ENCODE results near the gene SDK2. TPM values are rescaled to one million over a fixed set of nuclear protein-coding genes. Genes with fewer than 3 reads are reported as not detected.

SDK2 gene
- total and polyA plus RNA-seq, 2 donors = 0.66 to 0.87 TPM

DNA sequence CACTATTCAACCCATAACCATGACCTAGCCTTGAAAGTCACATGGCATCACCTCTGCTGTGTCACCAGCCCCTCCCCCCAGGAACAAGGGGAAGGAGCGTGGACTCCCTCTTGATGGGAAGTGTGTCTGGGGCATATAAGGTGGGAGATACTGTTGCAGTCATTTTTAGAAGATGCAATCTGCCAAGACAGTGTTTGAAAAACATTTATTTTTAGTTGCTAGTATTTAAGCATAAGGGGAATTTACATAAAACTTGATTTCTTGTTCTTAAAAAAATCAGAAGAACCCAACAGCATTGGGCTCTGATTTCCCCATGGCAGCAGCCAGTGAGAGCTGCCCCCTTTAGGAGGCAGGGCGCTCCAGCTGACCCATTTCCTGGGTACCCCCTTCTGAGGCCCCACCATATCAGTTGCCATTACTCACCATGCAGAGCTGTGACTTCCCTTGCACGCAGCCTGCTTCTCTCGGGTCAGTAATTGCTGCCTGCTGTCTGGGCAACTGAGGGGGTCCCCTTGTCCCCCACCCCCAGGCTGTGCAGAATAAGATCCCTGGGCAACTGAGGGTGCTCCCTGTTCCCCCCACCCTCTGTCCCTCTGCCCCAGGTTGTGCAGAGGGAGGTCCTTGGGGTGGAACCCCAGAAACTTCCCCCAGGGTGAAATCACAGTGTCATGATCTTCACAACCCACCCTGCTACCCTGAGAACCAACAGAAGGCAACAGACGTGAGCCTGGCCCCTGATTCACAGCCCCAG is 320.7 kb downstream of the SDK2 start:
- no peak for DNase-seq (ENCODE audit: low read depth in 6 of 9, low spot score in 9 of 9)
- 66% methylated on average over 5 of the region's 5 CpGs for WGBS
- H3K4me3 ChIP-seq (ENCODE audit: low read length in 2 of 2) = no peak overlapping the region
- H3K9me3 ChIP-seq (ENCODE audit: control insufficient read depth in 2 of 2, insufficient read depth in 1 of 2, low read length in 1 of 2) = no peaks in the 10 kb centered on the region
- H3K27ac ChIP-seq (ENCODE audit: low read depth in 1 of 2, low read length in 1 of 2) = peak overlapping the region; percentile 12 to 64
- no peaks in the 10 kb centered on the region for H3K36me3 ChIP-seq (ENCODE audit: control insufficient read depth in 2 of 2, insufficient read depth in 2 of 2, low read length in 1 of 2)
- H3K4me1 ChIP-seq (ENCODE audit: control insufficient read depth in 2 of 2, insufficient read depth in 2 of 2, low read length in 2 of 2) = peaks cover 0 to 12% of the 10 kb centered on the region in 2 donors
- peaks cover 0 to 12% of the 10 kb centered on the region in 2 donors for H3K27me3 ChIP-seq (ENCODE audit: control insufficient read depth in 2 of 2, insufficient read depth in 1 of 2, low read length in 1 of 2)

DNA sequence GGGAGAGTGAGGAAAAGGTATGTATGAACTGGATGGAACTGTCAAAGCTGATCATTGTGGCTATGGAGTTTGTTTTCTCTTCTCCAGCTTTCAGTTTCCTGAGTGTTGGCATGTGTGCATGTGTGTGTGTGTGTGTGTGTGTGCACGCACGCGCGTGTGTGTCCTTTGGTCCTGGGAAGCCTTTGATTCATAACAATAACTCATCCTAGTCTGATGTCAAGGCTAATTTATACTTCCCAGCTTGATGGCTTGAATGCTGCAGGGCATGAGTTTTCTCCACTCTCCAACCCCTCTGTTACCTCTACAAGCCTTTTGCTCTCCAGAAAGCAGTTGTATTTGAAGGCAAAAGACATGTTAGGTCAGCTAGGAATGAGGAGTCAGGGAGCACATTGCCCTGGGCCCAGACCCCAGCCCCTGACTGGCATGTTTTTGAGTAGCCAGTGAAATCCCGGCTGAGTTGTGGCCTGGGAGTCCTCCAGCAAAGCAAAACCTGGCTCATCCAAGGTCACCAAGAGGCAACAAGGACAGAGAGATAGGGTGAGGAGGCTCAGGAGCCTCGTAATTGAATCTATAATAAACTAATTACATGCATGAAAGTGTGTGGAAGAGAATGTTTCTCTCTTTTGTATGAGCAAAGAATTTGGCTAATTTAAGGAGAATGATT is 323.5 kb downstream of the SDK2 start:
- H3K9me3 ChIP-seq (ENCODE audit: control insufficient read depth in 2 of 2, insufficient read depth in 1 of 2, low read length in 1 of 2) = no peaks in the 10 kb centered on the region
- H3K4me1 ChIP-seq (ENCODE audit: control insufficient read depth in 2 of 2, insufficient read depth in 2 of 2, low read length in 2 of 2) = peaks cover 0 to 27% of the 10 kb centered on the region in 2 donors
- H3K27ac ChIP-seq (ENCODE audit: low read depth in 1 of 2, low read length in 1 of 2) = no peak overlapping the region
- no peak overlapping the region for H3K4me3 ChIP-seq (ENCODE audit: low read length in 2 of 2)
- H3K27me3 ChIP-seq (ENCODE audit: control insufficient read depth in 2 of 2, insufficient read depth in 1 of 2, low read length in 1 of 2) = peaks cover 0 to 12% of the 10 kb centered on the region in 2 donors
- no peaks in the 10 kb centered on the region for H3K36me3 ChIP-seq (ENCODE audit: control insufficient read depth in 2 of 2, insufficient read depth in 2 of 2, low read length in 1 of 2)
- no peak for DNase-seq (ENCODE audit: low read depth in 6 of 9, low spot score in 9 of 9)
- 90% methylated on average over 6 of the region's 6 CpGs for WGBS

DNA sequence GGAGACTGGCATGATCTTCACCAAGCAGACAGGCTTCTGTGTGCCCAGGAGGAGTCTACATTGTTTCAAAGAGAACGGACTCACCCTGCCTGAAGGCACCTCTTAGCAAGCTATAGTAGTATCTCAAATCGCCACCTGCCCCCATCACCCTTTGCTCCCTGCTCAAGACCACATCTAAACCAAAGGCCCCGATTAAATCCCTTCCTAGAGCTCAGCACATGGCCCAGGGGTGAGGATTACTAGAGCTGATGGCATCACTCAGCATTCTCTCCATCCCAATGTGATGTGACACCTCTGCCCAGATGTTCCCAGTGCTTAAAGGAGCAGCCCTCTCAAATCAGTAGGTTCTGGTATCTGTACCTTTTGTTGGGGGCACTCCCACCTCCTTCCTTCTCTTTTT is 324.5 kb downstream of the SDK2 start:
- H3K9me3 ChIP-seq (ENCODE audit: control insufficient read depth in 2 of 2, insufficient read depth in 1 of 2, low read length in 1 of 2) = no peaks in the 10 kb centered on the region
- H3K36me3 ChIP-seq (ENCODE audit: control insufficient read depth in 2 of 2, insufficient read depth in 2 of 2, low read length in 1 of 2) = no peaks in the 10 kb centered on the region
- H3K27ac ChIP-seq (ENCODE audit: low read depth in 1 of 2, low read length in 1 of 2) = no peak overlapping the region
- peaks cover 0 to 27% of the 10 kb centered on the region in 2 donors for H3K4me1 ChIP-seq (ENCODE audit: control insufficient read depth in 2 of 2, insufficient read depth in 2 of 2, low read length in 2 of 2)
- no peak for DNase-seq (ENCODE audit: low read depth in 6 of 9, low spot score in 9 of 9)
- WGBS = 91% methylated on average over 3 of the region's 3 CpGs
- no peak overlapping the region for H3K4me3 ChIP-seq (ENCODE audit: low read length in 2 of 2)
- H3K27me3 ChIP-seq (ENCODE audit: control insufficient read depth in 2 of 2, insufficient read depth in 1 of 2, low read length in 1 of 2) = peaks cover 0 to 6% of the 10 kb centered on the region in 2 donors

DNA sequence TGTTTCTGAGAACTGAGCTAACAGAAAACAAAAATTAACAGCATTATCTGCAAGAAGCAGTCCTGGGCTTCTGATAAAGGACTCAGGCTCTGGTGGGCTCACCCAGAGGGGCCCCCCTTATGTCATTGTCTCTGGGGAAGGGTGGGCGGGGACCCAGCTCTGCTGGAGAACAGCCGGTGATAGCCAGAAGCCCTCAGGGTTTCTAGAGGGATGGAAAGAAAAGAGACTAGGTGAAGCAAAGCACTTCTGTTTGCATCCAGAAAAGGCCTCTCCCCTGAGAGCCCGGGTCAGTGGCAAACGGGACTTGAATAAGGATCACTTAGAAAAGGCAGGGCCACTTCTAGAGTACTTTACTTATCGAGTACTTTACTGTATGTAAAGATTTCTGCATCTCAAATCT is 325.4 kb downstream of the SDK2 start:
- Histone ChIP-seq H3K27me3 (ENCODE audit: control insufficient read depth in 2 of 2, insufficient read depth in 1 of 2, low read length in 1 of 2) (peaks cover 0 to 4% of the 10 kb centered on the region in 2 donors), H3K4me1 (ENCODE audit: control insufficient read depth in 2 of 2, insufficient read depth in 2 of 2, low read length in 2 of 2) (peaks cover 0 to 21% of the 10 kb centered on the region in 2 donors), H3K9me3 (ENCODE audit: control insufficient read depth in 2 of 2, insufficient read depth in 1 of 2, low read length in 1 of 2) (no peaks in the 10 kb centered on the region), H3K27ac (ENCODE audit: low read depth in 1 of 2, low read length in 1 of 2) (no peak overlapping the region), H3K4me3 (ENCODE audit: low read length in 2 of 2) (no peak overlapping the region), H3K36me3 (ENCODE audit: control insufficient read depth in 2 of 2, insufficient read depth in 2 of 2, low read length in 1 of 2) (no peaks in the 10 kb centered on the region)
- WGBS = 84% methylated on average over 5 of the region's 5 CpGs
- DNase-seq (ENCODE audit: low read depth in 6 of 9, low spot score in 9 of 9) = no peak

DNA sequence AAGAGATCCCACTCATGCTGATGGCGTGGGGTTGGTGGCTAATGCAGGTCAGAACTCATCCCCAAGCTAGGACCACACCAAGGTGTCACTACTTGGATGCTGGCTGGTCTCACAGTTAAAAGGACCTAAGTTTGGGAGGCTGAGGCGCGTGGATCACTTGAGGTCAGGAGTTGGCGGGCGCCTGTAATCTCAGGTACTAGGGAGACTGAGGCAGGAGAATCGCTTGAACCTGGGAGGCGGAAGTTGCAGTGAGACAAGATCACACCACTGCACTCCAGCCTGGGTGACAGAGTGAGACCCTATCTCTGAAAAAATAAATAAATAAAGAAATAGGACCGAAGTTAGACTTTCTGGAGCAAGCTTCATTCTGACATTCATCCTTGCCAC is 325.8 kb downstream of the SDK2 start:
- peak overlapping the region; percentile 64 to 73 for H3K27ac ChIP-seq (ENCODE audit: low read depth in 1 of 2, low read length in 1 of 2)
- H3K4me1 ChIP-seq (ENCODE audit: control insufficient read depth in 2 of 2, insufficient read depth in 2 of 2, low read length in 2 of 2) = peaks cover 0 to 17% of the 10 kb centered on the region in 2 donors
- no peaks in the 10 kb centered on the region for H3K36me3 ChIP-seq (ENCODE audit: control insufficient read depth in 2 of 2, insufficient read depth in 2 of 2, low read length in 1 of 2)
- DNase-seq (ENCODE audit: low read depth in 6 of 9, low spot score in 9 of 9) = no peak
- H3K9me3 ChIP-seq (ENCODE audit: control insufficient read depth in 2 of 2, insufficient read depth in 1 of 2, low read length in 1 of 2) = no peaks in the 10 kb centered on the region
- H3K4me3 ChIP-seq (ENCODE audit: low read length in 2 of 2) = no peak overlapping the region
- WGBS = 98% methylated on average over 8 of the region's 8 CpGs
- H3K27me3 ChIP-seq (ENCODE audit: control insufficient read depth in 2 of 2, insufficient read depth in 1 of 2, low read length in 1 of 2) = peaks cover 0 to 2% of the 10 kb centered on the region in 2 donors

DNA sequence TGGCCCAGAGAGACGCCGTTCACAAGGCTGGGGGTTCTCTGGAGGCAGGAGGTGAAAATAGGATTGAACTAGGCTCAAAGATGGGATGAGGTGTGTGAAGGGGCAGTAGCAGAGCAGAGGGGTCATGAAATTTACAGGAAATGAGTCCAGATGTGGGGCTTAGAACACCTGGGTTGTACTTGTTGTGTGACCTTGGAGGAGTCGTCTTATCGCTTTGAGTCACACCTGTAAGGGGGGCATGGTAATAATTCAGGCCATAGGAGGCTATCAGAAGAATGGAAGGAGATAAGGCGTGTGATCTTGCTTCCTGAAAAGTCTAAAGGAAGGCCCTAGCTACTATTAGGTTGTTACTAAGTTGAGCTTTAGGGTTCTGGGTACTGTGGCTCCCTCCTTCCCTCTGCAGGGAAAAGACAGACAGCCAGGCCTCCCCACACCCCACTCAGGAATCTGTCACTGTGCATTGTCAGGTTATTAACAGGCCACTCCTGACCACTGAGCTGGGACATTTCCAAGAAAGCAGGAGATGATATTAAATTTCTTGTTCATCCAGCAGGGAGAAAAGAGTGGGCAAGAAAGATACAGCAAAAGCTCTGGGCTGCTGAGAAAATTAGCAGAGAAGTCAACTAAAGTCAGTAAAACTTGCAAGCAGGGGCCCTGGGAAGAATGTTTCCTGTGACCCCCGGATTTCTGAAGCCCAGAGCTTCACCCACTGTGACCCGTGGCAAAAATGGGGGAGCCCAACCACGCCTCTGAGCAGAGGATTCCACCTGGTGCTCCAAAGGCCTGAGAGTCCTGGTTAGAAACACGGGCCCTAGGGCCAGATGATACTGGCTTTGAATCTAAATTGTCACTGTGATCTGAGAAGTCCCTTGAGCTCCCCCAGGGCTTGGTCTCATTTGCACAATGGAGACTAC is 326.5 kb downstream of the SDK2 start:
- Histone ChIP-seq H3K27ac (ENCODE audit: low read depth in 1 of 2, low read length in 1 of 2) (peak overlapping the region; percentile 64 to 73), H3K27me3 (ENCODE audit: control insufficient read depth in 2 of 2, insufficient read depth in 1 of 2, low read length in 1 of 2) (peaks cover 0 to 4% of the 10 kb centered on the region in 2 donors), H3K36me3 (ENCODE audit: control insufficient read depth in 2 of 2, insufficient read depth in 2 of 2, low read length in 1 of 2) (no peaks in the 10 kb centered on the region), H3K4me3 (ENCODE audit: low read length in 2 of 2) (no peak overlapping the region), H3K4me1 (ENCODE audit: control insufficient read depth in 2 of 2, insufficient read depth in 2 of 2, low read length in 2 of 2) (peaks cover 0 to 17% of the 10 kb centered on the region in 2 donors), H3K9me3 (ENCODE audit: control insufficient read depth in 2 of 2, insufficient read depth in 1 of 2, low read length in 1 of 2) (no peaks in the 10 kb centered on the region)
- DNase-seq (ENCODE audit: low read depth in 6 of 9, low spot score in 9 of 9) = no peak
- WGBS = 91% methylated on average over 9 of the region's 9 CpGs

DNA sequence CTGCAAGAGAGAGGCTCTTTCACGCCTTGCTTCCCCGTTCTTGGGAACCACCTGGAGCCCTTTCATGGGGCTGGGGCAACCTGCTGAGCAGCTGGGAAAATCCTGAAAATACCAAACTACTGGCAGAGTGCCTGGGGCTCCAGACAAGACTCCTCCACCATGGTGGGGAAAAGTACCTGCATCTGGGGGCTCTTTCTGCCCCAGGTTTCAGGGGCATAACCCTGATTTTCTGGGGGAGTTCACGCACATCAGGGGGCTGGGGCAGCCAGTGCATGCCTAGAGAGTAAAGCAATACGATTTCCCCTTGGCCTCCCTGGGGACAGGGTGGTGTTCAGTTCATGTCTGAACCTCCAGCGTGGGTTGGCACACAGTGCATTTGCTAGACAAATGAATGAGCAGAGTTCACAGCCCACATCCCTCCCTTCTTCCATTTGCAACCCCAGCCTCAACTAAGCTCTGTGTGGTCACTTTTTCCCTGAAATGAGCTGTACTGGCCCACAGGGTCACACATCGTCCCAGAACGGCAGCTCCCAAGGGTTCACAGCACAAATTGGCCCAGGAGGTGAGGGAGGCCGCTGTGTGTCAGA is 327.2 kb downstream of the SDK2 start:
- no peaks in the 10 kb centered on the region for H3K9me3 ChIP-seq (ENCODE audit: control insufficient read depth in 2 of 2, insufficient read depth in 1 of 2, low read length in 1 of 2)
- DNase-seq (ENCODE audit: low read depth in 6 of 9, low spot score in 9 of 9) = no peak
- H3K36me3 ChIP-seq (ENCODE audit: control insufficient read depth in 2 of 2, insufficient read depth in 2 of 2, low read length in 1 of 2) = no peaks in the 10 kb centered on the region
- no peak overlapping the region for H3K4me3 ChIP-seq (ENCODE audit: low read length in 2 of 2)
- WGBS = 79% methylated on average over 8 of the region's 8 CpGs
- H3K4me1 ChIP-seq (ENCODE audit: control insufficient read depth in 2 of 2, insufficient read depth in 2 of 2, low read length in 2 of 2) = peaks cover 0 to 23% of the 10 kb centered on the region in 2 donors
- peak overlapping the region in 1 of 2 donors; percentile 73 for H3K27ac ChIP-seq (ENCODE audit: low read depth in 1 of 2, low read length in 1 of 2)
- peaks cover 0 to 12% of the 10 kb centered on the region in 2 donors for H3K27me3 ChIP-seq (ENCODE audit: control insufficient read depth in 2 of 2, insufficient read depth in 1 of 2, low read length in 1 of 2)

DNA sequence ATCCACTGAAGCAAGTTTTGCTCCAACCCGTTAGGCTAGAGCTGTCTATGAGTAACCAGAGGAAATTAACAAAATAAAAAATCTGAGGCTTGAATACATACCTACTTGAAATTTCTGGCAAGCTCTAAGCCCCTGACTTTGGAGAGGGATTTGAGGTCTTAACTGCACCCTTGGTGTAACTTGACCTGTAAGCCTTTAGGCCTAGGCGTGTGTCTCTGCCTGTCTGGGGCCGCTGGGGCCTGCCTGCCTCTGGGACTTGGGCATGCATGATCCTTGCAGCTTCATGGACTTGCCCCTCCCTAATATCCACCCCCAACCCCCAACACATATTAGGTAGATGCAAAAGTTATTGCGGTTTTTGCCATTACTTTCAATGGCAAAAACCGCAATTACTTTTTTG is 328.8 kb downstream of the SDK2 start:
- peaks cover 2 to 31% of the 10 kb centered on the region in 2 donors for H3K4me1 ChIP-seq (ENCODE audit: control insufficient read depth in 2 of 2, insufficient read depth in 2 of 2, low read length in 2 of 2)

More for the DNA sequence above, 328.8 kb downstream of the SDK2 start:
- Histone ChIP-seq H3K36me3 (ENCODE audit: control insufficient read depth in 2 of 2, insufficient read depth in 2 of 2, low read length in 1 of 2) (no peaks in the 10 kb centered on the region), H3K9me3 (ENCODE audit: control insufficient read depth in 2 of 2, insufficient read depth in 1 of 2, low read length in 1 of 2) (no peaks in the 10 kb centered on the region), H3K27ac (ENCODE audit: low read depth in 1 of 2, low read length in 1 of 2) (peak overlapping the region in 1 of 2 donors; percentile 61), H3K27me3 (ENCODE audit: control insufficient read depth in 2 of 2, insufficient read depth in 1 of 2, low read length in 1 of 2) (peaks cover 0 to 26% of the 10 kb centered on the region in 2 donors), H3K4me3 (ENCODE audit: low read length in 2 of 2) (no peak overlapping the region)
- no peak for DNase-seq (ENCODE audit: low read depth in 6 of 9, low spot score in 9 of 9)
- 55% methylated on average over 5 of the region's 5 CpGs for WGBS
